EL (cell line): ENCODE measurements around the gene MIA2.
"Not testable (repeated sequence)": the region's sequence is repeated elsewhere in the genome, so short reads cannot be mapped to it uniquely, and the experiment has no call there.

Source experiments
- DNase-seq: peaks from one replicate; pipeline ENCODE4 v3.0.0-alpha.2; 2016

The MIA2 gene

DNA sequence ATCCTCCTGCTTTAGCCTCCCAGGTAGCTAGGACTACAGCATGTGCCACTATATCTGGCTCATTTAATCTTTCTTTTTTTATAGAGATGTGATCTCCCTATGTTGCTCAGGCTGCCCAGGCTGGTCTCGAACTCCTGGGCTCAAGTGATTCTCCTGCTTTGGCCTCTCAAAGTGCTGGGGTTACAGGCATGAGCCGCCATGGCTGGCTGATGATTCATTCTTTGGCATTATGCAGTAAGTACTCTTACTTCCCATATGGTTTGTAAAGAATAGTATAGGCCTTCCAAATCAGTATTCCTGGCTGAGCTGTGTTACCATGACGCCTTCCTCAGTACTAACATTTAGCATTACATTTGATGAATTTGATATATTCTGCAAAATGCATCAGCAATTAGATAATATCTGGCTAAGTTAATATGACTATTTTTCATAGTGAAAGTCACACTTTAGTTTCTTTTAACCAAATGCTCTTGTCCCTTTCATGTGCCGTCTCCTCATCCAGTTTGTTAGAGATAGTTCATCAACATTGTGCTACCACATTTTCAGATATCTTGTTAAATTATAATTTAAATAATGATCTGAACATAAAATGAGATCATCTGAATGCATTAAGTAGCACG, 3.2 kb upstream of the MIA2 start:
- DNase-seq, result no peak

- DNase-seq, result peak; percentile 53
These were observed 1.8 kb upstream of the MIA2 start for GRCh38 chr14:39231751-39232553.

DNA sequence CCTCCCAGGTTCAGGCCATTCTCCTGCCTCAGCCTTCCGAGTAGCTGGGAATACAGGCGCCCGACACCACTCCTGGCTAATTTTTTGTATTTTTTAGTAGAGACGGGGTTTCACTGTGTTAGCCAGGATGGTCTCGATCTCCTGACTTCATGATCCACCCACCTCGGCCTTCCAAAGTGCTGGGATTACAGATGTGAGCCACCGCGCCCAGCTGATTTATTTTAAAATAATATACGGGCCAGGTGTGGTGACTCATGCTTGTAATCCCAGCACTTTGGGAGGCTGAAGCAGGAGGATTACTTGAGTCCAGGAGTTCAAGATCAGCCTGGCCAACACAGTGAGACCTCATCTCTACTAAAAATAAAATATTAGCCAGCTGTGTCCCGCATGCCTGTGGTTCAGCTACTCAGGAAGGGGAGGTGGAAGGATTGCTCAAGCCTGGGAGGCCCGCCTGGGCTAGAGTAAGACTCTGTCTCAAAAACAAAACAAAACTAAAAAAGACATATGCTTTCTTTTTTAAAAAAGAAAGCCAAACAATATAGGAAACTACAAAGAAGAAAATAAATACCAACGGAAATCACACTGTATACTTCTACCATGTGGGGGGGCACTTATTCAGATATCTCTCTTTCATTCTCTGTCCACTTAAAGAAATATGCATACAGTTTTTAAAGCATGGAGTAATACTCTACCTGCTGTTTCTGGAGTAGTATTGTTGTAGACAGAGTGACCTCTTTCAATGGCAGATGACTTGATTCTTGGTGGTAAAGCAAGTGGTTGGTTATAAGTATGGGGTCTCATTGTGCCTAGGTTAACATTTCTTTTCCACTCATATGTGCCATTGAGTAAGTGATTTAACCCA, 930 bp upstream of the MIA2 start:
- peak; percentile 59 for DNase-seq

DNA sequence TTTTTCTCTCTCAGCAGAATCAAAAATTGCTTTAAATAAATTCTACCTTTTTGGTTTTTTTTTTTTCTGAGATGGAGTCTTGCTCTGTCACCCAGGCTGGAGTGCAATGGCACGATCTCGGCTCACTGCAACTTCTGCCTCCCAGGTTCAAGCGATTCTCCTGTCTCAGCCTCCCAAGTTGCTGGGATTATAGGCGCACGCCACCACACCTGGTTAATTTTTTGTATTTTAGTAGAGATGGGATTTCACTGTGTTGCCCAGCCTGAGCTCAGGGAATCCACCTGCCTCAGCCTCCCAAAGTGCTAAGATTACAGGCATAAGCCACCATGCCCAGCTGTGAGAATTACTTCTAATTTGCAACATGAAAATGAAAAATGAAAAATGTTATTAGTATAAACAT, 1.3 kb downstream of the MIA2 start:
- DNase-seq, result not testable (repeated sequence)

GRCh38 chr14:39235466-39235865, 1.8 kb downstream of the MIA2 start:
- DNase-seq, result not testable (repeated sequence)

GRCh38 chr14:39240769-39241168, 7.1 kb downstream of the MIA2 start:
- DNase-seq, result no peak

GRCh38 chr14:39241637-39242036, 7.9 kb downstream of the MIA2 start:
- DNase-seq, result no peak

GRCh38 chr14:39243831-39244230, 10.1 kb downstream of the MIA2 start:
- no peak for DNase-seq

DNA sequence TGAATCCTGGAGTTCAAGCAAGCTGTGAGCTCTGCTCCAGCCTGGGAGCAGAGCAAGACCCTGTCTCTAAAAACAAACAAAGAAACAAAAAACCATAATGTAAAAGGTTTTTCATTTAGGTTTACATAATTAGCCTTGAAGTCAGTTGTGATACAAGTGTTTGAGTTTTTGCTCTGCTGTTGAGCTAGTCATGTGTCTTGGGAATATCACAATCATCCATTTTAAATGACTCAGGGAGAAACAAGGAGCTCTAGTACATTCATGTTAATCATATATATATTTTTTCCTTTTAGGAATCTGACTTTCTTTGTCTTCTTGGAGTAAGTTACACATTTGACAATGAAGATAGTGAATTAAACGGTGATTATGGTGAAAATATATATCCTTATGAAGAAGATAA, 12.9 kb downstream of the MIA2 start:
- DNase-seq, result no peak

DNA sequence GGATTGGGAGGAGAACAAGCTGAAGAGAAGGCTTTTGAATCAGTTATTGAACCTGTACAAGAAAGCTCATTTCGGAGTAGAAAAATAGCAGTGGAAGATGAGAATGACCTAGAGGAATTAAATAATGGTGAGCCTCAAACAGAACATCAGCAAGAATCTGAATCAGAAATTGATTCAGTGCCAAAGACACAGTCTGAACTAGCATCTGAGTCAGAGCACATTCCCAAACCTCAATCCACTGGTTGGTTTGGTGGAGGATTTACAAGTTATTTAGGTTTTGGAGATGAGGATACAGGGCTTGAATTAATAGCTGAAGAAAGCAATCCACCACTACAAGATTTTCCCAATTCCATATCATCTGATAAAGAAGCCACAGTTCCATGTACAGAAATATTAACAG, 13.5 kb downstream of the MIA2 start:
- DNase-seq, result peak; percentile 78

DNA sequence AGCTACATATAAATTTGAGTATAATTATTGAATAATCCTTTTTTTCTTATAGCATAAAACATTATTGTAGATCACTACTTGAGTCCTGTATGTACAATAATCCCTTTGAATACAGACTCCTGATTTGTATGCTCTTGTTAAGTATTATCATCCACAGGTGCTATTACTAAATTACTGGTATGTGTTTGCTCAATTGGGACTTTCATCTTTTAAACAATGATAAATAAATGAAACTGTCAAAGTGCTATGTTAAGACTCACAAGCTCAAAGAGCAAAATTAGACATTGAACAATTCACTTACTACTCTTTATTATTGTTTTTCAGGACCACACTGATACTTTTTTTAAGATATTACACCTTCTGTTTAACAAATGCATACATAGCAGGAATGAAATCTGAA, 17.8 kb downstream of the MIA2 start:
- DNase-seq, result no peak

DNA sequence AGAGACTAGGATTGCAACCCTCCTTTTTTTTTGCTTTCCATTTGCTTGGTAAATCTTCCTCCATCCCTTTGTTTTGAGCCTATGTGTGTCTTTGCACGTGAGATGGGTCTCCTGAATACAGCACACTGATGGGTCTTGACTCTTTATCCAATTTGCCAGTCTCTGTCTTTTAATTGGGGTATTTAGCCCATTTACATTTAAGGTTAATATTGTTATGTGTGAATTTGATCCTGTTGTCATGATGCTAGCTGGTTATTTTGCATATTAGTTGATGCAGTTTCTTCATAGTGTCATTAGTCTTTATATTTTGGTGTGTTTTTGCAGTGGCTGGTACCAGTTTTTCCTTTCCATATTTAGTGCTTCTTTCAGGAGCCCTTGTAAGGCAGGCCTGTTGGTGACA, 23.7 kb downstream of the MIA2 start:
- DNase-seq, result not testable (repeated sequence)

- no peak for DNase-seq
These were observed 25.2 kb downstream of the MIA2 start for GRCh38 chr14:39258782-39259545.

DNA sequence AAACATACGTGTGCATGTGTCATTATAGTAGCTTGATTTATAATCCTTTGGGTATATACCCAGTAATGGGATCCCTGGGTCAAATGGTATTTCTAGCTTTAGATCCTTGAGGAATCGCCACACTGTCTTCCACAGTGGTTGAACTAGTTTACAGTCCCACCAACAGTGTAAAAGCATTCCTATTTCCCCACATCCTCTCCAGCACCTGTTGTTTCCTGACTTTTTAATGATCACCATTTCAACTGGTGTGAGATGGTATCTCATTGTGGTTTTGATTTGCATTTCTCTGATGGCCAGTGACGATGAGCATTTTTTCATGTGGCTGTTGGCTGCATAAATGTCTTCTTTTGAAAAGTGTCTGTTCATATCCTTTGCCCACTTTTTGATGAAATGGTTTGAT, 26.4 kb downstream of the MIA2 start:
- DNase-seq, result not testable (repeated sequence)

- not testable (repeated sequence) for DNase-seq
These were observed 28.5 kb downstream of the MIA2 start for GRCh38 chr14:39262214-39262613.

- DNase-seq, result no peak
These were observed 30.3 kb downstream of the MIA2 start for GRCh38 chr14:39264057-39264456.

DNA sequence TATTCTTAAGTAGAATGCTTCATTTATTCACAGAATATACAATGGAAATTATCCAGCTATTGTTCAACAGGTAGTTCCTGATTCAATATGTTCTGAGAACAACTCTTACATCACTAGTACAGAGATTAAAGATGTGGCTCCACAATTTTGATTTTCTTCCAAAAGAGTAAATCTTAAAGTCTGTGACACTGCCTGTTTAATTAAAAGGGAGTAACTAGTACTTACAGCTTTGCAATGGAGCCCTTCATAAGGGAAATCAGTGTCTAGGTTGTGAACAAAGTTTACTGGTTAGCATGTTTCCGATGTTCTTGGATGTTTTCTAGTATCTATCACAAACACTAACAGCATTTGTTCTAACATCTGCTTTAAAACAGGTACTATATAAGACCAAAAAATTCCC, 30.8 kb downstream of the MIA2 start:
- no peak for DNase-seq

GRCh38 chr14:39265033-39265432, 31.3 kb downstream of the MIA2 start:
- peak; percentile 10 for DNase-seq

GRCh38 chr14:39265806-39266524, 32.2 kb downstream of the MIA2 start:
- DNase-seq, result no peak

DNA sequence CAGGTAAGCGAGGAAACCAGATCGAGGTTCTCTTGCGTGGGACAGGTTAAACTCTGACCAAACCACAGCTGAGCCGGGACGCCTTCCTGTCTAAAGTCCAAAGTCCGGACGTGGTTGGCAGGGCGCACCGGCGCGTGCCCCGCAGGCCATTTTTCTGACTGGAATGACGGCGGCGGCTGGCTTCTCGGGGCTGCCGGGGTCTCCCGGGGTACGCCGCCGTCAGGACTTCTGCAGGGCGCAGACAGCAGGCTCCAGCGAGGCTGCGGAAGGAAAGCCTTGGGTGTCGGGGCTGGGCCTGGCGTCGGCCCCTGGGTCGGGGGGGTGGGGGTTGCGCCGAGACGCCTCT, 32.8 kb downstream of the MIA2 start:
- DNase-seq, result peak; percentile 61

GRCh38 chr14:39266871-39267607, 33.3 kb downstream of the MIA2 start:
- DNase-seq, result peak; percentile 86

DNA sequence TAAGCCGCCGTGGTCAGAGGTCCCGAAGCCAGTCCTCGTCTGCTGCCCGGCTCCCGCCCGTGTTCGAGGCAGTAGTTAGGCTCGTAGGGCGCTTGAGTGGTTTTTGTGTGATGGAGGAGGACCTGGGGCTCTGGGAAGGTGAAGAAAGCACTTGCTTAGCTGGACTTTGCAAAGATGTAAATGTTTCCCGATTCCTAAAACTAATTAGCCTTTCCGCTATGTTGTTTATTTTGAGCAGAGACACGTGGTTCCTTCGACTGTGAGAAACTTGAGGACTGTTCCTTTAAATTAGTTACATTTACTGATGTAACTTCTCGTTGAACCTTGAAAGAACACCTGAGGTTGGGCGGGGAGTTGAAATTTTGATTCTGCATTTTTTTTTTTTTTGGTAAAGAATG, 33.9 kb downstream of the MIA2 start:
- DNase-seq, result no peak
